AML-193 (cell line): Measurements from ENCODE around the gene CENPT.

Source experiments
- DNase-seq, 2 experiments: peaks; one replicate each; lab custom pipeline; 2025; lab: John Stamatoyannopoulos, UW

The CENPT gene

GRCh38 chr16:67807148-67807682 lies 40.3 kb downstream of the CENPT start:
- no peak for DNase-seq

- peak; percentile 97 to 98 for DNase-seq
These were observed 40.9 kb downstream of the CENPT start, which contains the start of the genes RANBP10 and TSNAXIP1 for GRCh38 chr16:67806428-67807147. RANBP10 (minus strand) TSS chr16:67806560; CDS start chr16:67806536, 24 bp downstream. TSNAXIP1 (plus strand) TSS chr16:67806889; CDS start chr16:67807150, 261 bp downstream.

GRCh38 chr16:67805718-67806427 lies 41.6 kb downstream of the CENPT start:
- no peak for DNase-seq

- DNase-seq = no peak
These were observed 42.5 kb downstream of the CENPT start for GRCh38 chr16:67804853-67805542.

- DNase-seq = peak; percentile 25 to 40
These were observed 43.6 kb downstream of the CENPT start for GRCh38 chr16:67803894-67804293.

- DNase-seq = no peak
These were observed 45.6 kb downstream of the CENPT start for GRCh38 chr16:67801883-67802282.

- no peak for DNase-seq
These were observed 46.3 kb downstream of the CENPT start for GRCh38 chr16:67801241-67801640.

GRCh38 chr16:67800338-67800926 lies 47.1 kb downstream of the CENPT start:
- DNase-seq = no peak

GRCh38 chr16:67796099-67796718 lies 51.3 kb downstream of the CENPT start:
- no peak for DNase-seq

- DNase-seq = no peak
These were observed 57.4 kb downstream of the CENPT start for GRCh38 chr16:67790071-67790470.

GRCh38 chr16:67786491-67786890 lies 61.0 kb downstream of the CENPT start:
- no peak for DNase-seq

- no peak for DNase-seq
These were observed 64.2 kb downstream of the CENPT start for GRCh38 chr16:67783353-67783725.

- DNase-seq = no peak
These were observed 64.7 kb downstream of the CENPT start for GRCh38 chr16:67782567-67783352.

- no peak for DNase-seq
These were observed 66.0 kb downstream of the CENPT start for GRCh38 chr16:67781565-67781921.

GRCh38 chr16:67780847-67781564 lies 66.5 kb downstream of the CENPT start:
- no peak for DNase-seq

GRCh38 chr16:67779256-67780014 lies 68.1 kb downstream of the CENPT start:
- DNase-seq = no peak
